Bronchial epithelial cell (primary cell): ENCODE data around the gene PDE6H. TPM values are rescaled to one million over a fixed set of nuclear protein-coding genes. Genes with fewer than 3 reads are reported as not detected.

ENCODE experiments used
- DNase-seq: peaks from one replicate; pipeline ENCODE4 v3.0.0-alpha.2; 2010; ENCODE audit warnings: low read depth
- FAIRE-seq: peaks from 2 replicates; lab custom pipeline; 2011; peaks lifted over from hg19 to GRCh38; lab: Jason Lieb, UNC
- H3K27me3 ChIP-seq: 2 replicates; pipeline ENCODE4 v1.5.1; 2011; ENCODE audit warnings: low read length; ENCODE audit not compliant: control insufficient read depth, insufficient read depth
- H3K36me3 ChIP-seq: 2 replicates; pipeline ENCODE4 v1.5.1; 2011; ENCODE audit warnings: low read length; ENCODE audit not compliant: control insufficient read depth, insufficient read depth
- H3K4me3 ChIP-seq: 2 replicates; pipeline ENCODE4 v1.5.1; 2011; ENCODE audit warnings: mild to moderate bottlenecking, low read depth, low read length, control low read depth
- CTCF ChIP-seq: IDR thresholded peaks from 2 replicates; pipeline ENCODE4 v1.5.1; 2011; ENCODE audit warnings: mild to moderate bottlenecking, moderate library complexity, low read length, control low read depth, inconsistent platforms; ENCODE audit not compliant: insufficient read depth, severe bottlenecking
- total RNA-seq: library from RNA; depleted of rRNA; stranded (reverse); fragments of >200 nt; gene quantifications from 2 replicates; pipeline ENCODE4 v1.2.1, GENCODE V29; 2014

Gene PDE6H
- total RNA-seq, 1 donor from 2014 or later: not detected

- no peak for FAIRE-seq
- H3K36me3 ChIP-seq: no peaks in the 10 kb centered on the region
- H3K4me3 ChIP-seq: no peak overlapping the region
- no peak for DNase-seq
- no peak for TF ChIP-seq CTCF
- no peaks in the 10 kb centered on the region for H3K27me3 ChIP-seq
Measured at GRCh38 chr12:14982991-14983390, 10.1 kb downstream of the PDE6H start.

DNA sequence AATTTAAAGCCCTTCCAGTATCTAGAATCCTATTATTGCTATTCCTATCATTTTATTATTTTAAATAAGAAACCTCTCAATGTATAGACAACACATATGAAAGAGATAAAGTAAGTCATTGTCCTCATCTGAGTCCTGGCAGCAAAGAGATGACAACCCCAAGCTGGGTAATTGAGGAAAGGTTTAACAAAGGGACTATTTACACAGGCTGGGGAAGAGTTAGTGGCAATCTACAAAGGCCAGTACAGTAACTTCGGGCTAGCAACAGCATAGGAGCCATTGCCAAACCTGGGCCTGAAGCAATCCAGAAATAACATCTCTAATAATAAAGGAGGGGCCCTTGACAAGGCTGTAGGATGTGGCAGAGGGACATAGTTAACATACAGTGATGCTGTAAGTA, 11.2 kb downstream of the PDE6H start:
- H3K36me3 ChIP-seq: no peaks in the 10 kb centered on the region
- FAIRE-seq (no peak), DNase-seq (no peak)
- no peak for TF ChIP-seq CTCF
- H3K27me3 ChIP-seq: no peaks in the 10 kb centered on the region
- H3K4me3 ChIP-seq: no peak overlapping the region

DNA sequence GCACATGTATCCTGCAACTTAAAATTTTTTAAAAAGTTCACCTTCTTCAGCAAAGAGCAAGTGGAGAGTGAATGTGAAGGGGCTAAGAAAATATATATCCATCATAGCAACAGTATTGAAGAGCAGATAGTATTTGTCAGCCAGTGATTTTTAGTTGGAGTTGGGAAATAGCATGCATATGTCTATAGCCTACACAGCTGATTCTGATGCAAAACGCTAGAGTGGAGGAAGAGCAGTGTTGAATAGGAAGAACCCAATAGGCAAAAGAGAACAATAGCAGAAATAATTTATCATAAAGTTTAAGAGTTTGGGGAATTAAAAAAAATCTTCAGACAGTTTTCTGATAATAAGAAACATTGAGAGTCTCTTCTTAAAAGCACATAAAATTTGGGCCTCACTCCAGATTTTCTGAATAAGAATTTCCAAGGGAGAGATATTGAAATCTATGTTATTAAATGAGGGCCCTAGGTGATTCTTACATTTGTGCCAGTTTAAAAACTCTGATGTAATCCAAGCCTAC, 12.0 kb downstream of the PDE6H start:
- DNase-seq: no peak
- no peaks in the 10 kb centered on the region for H3K36me3 ChIP-seq
- H3K4me3 ChIP-seq: no peak overlapping the region
- TF ChIP-seq CTCF: no peak
- no peaks in the 10 kb centered on the region for H3K27me3 ChIP-seq
- FAIRE-seq: no peak

DNA sequence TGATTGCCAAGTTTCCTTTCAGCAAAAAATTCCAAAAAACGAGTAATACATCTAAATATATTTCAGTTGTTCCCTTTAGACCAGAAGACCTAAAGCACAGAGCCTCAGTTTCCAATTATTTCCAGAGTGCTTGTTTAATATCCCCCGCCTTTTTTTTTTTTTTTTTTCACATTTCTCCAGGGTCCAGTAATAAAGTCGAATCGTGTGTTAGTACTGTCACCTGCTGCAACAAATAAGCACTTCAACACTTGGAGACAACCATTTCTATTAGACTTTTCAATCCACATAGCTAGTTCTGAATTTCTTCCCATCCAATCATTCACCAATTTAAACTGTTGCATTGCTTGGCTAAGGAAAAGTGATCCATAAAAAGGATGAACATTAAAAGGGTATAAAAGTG, 13.6 kb downstream of the PDE6H start:
- H3K27me3 ChIP-seq: no peaks in the 10 kb centered on the region
- no peak for FAIRE-seq
- DNase-seq: no peak
- no peak overlapping the region for H3K4me3 ChIP-seq
- peak; percentile 8 for TF ChIP-seq CTCF
- H3K36me3 ChIP-seq: no peaks in the 10 kb centered on the region

- DNase-seq (no peak), FAIRE-seq (no peak)
- no peak overlapping the region for H3K4me3 ChIP-seq
- H3K36me3 ChIP-seq: no peaks in the 10 kb centered on the region
- no peak for TF ChIP-seq CTCF
- no peaks in the 10 kb centered on the region for H3K27me3 ChIP-seq
Measured at GRCh38 chr12:14988035-14988434, 15.2 kb downstream of the PDE6H start.

DNA sequence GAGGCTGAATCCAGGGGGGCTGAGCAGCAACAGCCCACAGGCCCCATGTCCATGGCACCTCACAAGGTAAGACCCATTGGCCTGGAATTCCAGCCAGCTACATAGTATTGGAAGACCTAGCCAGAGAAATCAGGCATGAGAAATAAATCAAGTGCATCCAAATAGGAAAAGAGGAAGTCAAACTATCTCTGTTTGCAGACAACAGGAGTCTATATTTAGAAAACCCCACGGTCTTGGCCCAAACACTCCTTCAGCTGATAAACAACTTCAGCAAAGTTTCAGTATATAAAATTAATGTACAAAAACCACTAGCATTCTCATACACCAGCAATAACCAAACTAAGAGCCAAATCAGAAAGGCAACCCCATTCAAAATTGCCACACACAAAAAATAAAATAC, 16.9 kb downstream of the PDE6H start:
- TF ChIP-seq CTCF: no peak
- Histone ChIP-seq H3K36me3 (no peaks in the 10 kb centered on the region), H3K27me3 (no peaks in the 10 kb centered on the region), H3K4me3 (no peak overlapping the region)
- DNase-seq (no peak), FAIRE-seq (no peak)
